Renal pelvis (tissue), 4 donors: ENCODE results near the gene ADSL. TPM values are rescaled to one million over a fixed set of nuclear protein-coding genes. Genes with fewer than 3 reads are reported as not detected.

Experiments
- DNase-seq: peaks from one replicate; pipeline ENCODE4 v3.0.0-alpha.2; 2013
- polyA plus RNA-seq, 3 donors: library from polyadenylated mRNA; unstranded; fragments of 120-200 nt; gene quantifications; one replicate each; pipeline ENCODE4 v1.2.1, GENCODE V29; 2013; ENCODE audit not compliant: insufficient read length in 3 of 3

The ADSL gene
- polyA plus RNA-seq, 3 donors, result 106 to 117 (median 108) TPM

DNA sequence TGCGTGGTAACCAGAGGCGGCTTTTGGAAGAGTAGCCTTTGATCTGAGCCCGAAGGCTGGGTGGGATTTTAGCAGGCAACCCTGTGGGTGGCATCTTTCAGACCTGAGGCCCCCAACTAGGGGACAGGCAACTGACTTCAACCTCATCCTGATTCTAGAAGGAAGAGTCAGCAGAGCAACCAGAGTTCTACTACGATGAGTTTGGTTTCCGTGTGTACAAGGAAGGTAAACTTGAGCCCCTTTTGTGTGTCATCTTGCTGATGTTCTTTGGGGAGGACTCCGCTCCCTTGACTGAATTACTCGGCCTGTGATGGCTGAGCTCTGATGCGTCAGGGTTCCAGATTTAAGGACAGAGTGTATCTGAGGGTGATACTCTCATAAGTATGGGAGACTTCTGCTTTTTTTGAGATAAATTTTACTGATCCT lies 55.7 kb downstream of the ADSL start:
- no peak for DNase-seq

DNA sequence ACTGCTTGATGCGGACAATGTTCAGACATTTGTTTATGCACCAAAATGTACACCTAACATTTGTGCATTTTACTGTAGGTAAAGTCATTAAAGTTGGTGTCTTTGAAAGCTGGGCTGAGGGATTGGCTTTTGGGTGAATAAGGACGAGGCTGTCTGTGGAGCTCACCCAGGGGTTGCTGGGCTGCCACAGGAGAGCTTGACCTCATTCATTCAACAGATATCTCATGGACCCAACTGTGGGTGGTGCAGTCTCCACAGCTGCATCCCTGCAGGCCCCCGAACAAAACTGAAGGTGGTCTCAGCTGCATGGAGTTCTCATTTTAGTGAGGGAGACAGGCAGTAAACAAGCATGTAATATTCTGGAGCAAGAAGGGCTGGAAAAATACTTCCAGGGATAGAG lies 56.8 kb downstream of the ADSL start:
- no peak for DNase-seq

DNA sequence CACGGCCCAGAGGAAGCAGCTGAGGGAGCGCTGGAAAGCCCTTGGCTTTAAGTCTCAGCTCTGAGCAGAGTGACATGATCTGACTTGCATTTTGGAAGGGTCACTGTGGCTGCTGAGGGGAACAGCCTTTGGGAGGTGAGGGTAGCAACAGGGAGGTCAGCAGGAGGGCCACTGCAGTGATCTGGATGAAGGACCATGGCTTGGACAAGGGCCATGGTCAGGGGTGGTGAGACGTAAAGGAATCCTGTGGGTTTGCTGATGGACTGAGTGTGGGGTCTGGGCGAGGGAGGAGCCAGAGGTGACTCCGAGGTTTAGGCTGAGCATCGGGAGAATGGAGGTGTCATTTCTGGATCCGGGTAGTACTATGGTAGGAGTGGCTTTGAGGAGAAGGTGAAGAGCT lies 57.4 kb downstream of the ADSL start:
- no peak for DNase-seq

DNA sequence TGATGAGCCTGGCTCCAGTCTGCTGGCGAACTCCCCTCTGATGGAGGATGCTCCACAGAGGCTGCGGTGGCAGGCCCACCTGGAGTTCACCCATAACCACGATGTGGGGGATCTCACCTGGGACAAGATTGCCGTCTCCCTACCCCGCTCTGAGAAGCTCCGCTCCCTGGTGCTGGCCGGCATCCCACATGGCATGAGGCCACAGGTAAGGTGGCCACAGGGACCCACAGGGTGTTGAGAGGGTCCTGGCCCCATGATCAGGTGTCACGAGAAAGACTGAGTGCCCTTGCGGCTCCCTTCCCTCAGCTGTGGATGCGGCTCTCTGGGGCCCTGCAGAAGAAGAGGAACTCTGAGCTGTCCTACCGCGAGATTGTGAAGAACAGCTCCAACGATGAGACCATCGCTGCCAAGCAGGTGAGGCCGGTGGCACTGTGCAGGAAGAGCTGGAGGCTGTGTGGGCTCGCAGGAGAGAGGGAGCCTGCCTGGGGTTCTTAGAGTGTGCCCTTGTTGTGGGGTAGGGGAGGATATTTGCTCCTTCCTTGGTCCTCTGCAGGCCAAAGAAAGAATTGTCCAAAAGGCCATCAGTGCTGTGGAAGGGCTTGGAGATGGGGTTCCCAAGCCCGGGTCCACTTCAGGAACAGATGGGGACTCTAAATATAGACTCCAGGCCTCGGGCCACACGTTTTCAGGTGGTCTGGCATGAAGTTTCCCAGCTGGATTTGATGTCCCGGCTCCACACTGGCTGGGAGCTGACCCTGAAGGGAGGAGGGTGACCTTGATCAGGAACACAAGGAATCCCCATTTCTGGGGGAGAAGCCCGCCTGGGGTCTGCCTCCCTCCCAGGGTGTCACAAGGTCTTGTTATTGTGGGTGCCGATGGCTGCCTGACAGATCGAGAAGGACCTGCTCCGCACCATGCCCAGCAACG lies 58.2 kb downstream of the ADSL start:
- DNase-seq, result no peak

DNA sequence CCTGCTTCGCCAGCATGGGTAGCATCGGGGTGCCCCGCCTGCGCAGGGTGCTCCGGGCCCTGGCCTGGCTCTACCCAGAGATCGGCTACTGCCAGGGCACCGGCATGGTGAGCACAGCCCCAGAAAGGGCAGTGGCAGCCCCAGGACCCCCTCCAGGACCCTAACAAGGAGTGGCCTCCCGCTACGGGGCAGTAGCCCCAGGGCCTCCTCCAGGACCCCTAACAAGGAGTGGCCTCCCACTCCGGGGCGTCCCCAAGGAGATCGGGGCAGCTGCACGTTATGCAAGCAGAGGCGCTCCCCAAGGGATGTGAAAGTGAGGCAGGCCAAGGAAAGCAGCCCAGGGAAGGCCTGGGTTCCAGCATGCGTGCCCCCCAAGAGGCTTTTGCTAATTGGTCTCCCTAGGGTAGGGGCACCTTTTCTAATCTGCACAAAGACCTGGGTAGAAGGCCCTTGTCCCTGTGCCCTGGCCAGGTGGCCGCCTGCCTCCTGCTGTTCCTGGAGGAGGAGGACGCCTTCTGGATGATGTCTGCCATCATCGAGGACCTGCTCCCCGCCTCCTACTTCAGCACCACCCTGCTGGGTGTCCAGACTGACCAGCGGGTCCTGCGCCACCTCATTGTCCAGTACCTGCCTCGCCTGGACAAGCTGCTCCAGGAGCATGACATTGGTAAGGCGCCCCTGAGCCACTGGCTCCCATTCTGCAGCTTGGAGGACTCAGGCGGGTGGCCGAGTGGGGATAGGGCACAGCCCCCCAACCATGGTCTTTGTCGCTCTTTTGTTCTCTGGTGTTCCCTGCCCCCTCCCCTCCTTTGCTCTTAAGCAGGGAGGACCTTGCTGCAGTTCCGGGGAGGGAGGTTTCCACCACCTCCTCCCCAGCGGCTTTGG lies 59.1 kb downstream of the ADSL start:
- no peak for DNase-seq

DNA sequence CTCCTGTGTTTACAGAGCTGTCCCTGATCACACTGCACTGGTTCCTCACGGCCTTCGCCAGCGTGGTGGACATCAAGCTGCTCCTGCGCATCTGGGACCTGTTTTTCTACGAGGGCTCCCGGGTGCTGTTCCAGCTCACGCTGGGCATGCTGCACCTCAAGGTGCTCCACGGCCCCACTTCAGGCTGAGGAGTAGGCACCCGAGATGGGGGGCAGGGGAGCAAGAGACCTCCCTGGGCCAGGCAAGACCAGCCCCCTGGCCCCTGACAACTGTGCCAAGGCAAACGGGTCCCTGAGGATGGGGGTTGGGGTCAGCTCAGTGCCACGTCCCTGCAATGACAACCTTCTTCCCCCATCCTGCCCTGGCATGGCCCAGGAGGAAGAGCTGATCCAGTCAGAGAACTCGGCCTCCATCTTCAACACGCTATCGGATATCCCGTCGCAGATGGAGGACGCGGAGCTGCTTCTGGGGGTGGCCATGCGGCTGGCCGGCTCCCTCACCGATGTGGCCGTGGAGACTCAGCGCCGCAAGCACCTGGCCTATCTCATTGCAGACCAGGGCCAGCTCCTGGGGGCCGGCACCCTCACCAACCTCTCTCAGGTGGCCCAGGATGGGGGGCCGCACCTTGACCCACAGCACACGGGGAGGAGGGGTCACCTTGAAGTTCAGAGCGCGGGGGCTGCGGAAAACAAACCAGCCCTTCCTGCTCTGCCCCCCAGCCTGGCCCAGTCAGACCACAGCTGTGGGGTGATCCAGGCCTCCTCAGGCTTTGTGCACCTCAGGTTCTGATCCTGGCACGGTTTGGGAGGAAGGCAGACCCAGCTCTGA lies 60.0 kb downstream of the ADSL start:
- DNase-seq, result no peak

DNA sequence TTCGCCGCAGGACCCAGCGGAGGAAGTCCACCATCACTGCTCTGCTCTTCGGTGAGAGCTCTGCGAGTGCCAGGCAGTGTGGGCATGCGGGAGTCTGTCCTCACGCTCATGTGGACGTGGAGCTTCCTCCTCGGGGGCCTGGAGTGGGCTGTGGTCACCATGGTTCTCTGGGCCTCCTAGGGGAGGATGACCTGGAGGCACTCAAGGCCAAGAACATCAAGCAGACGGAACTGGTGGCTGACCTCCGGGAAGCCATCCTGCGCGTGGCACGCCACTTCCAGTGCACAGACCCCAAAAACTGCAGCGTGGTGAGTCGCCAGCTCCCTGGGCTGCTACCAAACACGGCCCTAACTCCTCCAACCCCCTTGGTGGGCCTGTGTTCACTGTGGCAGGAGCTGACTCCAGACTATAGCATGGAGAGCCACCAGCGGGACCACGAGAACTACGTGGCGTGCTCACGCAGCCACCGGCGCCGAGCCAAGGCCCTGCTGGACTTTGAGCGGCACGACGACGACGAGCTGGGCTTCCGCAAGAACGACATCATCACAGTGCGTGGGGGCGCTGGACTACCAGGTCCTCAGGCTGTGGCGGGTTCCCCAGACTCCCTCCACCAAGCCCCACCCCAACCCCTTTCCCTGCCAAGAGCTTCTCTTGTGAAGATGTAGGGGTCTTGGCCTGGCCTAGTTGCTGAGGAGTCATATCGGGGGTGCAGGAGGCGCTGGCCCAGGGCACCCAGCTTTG lies 60.9 kb downstream of the ADSL start:
- no peak for DNase-seq

DNA sequence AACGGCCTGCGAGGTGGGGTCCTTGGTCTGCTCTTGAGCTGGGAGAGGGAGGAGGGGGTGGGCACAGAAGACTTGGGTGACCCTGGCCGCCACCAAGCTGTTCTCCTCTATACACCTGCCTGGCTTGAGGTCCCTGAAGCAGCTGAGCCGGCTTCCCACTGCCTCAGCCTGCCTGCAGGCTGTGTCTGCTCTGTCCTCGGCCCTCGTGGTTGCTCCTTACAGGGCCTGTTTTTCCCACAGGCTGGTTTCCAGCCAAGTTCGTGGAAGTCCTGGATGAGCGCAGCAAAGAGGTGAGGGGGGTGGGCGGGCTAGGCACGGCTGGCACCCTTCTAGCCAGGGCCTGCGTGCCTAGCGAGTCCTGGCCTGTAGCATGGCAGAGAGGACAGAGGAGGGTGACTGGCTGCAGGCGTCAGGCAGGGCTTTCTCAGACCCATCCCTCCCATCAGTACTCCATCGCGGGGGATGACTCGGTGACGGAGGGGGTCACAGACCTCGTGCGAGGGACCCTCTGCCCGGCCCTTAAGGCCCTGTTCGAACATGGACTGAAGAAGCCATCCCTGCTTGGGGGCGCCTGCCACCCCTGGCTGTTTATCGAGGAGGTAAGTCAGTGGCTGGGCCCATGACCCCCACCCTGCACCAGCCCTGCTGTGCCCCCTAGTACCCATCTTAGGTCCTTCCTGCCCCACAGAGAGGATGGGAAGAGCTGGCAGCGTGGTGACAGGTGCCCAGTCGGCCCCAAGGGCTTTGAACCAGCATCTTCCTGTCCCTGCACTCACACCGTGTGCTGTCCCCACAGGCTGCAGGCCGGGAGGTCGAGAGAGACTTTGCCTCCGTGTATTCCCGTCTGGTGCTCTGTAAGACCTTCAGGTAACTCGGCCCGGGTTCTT lies 61.8 kb downstream of the ADSL start:
- DNase-seq, result no peak

DNA sequence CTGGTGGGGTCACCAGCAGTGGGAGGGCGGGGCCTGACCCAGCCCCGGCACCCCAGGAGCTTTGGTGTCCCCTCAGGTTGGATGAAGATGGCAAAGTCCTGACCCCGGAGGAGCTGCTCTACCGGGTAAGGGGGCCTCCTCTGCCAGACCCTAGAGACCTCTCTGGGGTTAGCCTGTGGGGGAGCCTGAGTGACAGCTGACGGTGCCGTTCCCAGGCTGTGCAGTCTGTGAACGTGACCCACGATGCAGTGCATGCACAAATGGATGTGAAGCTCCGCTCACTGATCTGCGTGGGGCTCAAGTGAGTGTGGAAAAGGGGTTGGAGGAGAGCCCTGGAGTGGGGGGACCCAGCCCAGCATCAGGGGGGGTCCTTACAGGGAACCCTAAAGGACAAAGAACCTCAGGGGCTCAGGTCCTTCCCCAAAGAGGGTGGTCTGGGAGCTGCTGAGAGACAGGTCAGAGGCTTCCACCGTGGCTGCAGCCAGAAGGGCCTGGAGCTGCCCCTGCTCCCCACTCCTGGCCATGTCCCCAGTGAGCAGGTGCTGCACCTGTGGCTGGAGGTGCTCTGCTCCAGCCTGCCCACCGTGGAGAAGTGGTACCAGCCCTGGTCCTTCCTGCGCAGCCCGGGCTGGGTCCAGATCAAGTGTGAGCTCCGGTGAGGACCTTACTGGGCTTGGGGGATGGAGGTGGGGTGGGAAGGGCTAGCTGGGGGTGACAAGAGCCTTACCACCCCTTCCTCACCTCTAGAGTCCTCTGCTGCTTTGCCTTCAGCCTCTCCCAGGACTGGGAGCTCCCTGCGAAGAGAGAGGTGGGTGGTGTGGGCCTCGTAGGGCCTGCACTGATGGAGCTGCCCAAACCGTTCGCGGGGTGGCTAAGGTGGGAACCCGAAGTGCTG lies 62.7 kb downstream of the ADSL start:
- no peak for DNase-seq

DNA sequence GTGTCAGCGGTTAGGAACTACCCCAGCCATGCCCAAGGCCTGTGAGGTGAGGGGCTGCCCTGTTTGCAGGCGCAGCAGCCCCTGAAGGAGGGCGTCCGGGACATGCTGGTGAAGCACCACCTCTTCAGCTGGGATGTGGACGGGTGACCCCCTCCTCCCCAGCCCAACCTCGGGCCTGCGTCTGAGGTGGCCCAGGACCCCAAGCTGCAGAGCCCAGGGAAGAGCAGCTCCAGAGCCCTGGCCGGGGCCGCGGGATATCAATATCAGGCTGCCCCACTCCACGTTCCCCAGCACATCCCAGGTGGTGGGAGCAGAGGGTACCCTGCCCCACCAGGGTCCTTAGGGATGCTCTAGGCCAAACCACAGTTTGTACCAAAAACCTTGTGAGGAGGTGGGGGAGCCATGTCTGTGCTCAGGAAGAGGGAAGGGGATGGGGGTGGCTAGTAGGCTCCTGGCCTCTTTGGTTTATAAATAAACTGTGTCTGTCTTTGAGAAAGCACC lies 63.4 kb downstream of the ADSL start:
- DNase-seq, result no peak

DNA sequence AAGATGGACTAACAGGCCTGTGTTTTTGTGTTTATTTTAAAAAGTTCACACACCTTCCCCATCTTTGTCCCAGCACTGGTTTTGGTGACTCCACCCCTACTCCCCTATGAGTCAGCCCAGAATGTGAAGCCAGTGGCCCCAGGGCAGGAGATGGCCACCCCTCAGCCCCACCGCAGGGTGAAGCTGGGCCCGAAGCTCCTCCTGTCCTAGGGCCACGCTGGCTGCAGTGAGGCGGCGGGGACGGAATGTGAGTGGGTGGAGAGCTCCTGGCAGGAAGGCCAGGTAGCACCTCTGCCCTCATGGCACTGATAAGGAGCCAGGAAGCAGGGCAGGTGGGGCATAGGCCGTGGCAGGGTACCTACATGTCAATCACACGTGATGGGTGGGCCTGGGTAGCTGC lies 64.0 kb downstream of the ADSL start:
- DNase-seq, result no peak

DNA sequence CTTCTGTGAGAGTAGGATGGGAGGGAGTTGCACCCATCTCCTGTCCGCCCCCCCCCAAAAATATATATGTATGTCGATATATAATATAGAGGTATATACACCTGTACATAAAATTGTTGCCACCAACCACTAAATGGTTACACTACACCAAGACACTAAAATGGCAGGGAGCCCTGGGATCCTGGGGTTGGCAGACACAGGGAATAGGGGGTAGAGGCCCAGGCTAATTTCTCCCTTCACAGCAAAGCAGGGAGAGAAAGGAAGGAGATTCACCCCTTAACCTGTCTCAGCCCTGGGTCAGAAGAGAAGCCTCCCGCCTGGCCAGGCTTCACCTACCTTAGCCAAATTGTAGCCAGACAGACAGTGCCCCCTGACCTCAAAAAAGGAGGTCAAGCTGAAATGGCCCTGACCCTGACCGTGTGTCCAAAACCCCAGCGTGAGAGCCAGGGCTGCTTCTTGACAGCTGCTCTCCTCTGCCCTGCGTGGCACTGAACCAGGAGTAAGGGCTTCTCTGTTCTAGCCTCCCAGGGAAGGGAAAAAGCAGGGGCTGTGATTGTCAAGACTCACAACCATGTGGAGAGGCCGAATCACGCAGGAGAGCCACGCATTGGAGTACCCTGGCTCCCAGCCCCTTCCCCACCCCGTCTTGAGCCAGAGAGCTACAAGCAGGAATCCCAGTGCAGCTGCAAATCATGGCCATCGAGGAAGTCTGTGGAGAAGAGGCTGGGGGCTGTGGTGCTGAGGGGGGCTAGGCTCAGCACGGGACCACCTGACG lies 64.6 kb downstream of the ADSL start:
- no peak for DNase-seq

DNA sequence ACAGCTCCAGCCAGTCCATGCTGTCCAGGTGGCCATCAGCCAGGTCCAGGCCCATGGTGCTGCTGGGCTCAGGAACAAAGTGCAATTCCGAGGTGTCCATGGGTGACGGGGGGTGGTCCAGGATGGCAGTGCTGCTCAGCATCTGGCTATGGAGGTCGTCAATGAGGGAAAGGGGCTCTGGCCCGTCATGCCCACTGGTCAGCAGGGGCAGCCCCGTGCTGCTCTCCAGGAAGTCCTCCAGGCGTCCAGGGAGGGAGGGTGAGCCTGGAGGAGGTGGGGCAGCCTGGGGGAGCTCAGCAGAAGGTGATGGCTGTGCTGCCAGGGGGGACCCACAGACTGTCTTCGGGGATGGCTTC lies 65.2 kb downstream of the ADSL start:
- no peak for DNase-seq

DNA sequence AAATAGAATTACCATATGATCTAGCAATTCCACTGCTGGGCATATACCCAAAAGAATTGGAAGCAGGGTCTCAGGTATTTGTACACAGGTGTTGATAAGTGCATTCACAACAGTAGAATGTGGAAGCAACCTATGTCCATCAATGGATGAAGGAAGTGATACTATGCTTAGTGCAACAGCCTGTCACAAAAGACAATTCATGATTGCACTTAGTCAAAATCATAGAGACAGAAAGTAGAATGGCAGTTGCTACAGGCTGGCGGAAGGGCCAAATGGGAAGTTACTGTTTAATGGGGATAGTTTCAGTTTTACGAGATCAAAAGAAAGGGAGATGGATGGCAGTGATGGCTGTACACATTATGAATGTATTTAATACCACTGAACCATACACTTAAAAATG lies 66.1 kb downstream of the ADSL start:
- no peak for DNase-seq

DNA sequence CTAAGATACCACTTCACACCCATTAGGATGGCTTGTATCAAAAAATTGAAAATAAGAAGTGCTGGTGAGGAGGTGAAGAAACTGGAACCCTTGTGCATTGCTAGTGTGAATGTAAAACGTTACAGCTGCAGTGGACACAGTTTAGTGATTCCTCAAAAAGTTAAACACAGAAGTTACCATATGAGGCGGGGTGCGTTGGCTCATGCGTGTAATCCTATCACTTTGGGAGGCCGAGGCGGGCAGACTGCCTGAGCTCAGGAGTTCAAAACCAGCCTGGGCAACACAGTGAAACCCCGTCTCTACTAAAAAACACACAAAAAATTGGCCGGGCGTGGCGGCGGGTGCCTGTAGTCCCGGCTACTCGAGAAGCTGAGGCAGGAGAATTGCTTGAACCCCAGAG lies 67.6 kb downstream of the ADSL start:
- DNase-seq, result no peak

DNA sequence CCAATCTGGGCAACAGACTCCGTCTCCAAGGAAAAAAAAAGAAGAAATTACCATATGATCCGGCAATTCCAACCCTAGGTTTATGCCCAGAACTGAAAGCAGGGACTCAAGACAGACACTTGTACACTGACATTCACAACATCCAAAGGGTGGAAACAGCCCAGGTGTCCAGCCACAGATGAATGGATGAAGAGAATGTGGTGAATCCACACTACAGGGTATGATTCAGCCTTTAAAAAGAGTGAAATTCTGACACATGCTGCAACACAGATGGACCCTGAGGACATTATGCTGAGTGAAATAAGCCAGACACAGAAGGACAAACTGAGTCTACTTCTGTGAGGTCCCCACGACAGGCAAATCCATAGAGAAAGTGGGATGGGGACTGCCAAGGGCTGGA lies 68.0 kb downstream of the ADSL start:
- DNase-seq, result no peak

DNA sequence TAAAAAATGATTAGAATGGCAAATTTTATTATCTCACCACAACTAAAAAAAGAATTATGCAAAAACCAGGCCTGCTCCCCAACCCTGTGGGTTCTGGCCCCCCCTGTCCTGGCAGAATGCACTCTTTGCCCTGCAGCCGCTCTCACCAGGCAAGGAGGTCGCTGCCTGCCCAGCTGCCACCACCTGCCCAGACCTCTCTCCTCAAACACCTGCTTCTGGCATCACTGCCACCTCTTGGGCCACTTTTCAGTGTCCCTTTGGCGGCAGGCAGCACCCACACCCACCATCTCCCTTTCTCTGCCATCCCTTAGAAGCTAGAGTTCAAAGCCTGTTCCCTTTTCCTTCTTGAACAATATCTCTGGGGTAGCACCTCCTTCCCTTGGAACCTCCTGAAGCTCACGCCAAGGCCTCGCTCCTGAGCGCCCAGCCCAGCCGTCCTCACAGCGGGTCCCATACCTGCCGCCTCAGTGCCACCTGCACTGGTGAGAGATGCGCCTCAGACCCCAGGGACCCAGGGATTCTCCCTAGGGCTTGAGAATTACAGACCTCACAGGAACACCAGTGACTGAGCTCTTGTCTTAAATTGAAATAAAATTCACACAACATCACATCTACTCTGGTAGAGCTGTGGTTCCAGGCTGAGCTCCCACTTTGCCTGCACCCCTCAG lies 68.7 kb downstream of the ADSL start:
- DNase-seq, result no peak
